HepG2 (cell line): ENCODE measurements around the gene MOB4. TPM values are rescaled to one million over a fixed set of nuclear protein-coding genes. Genes with fewer than 3 reads are reported as not detected.

Experiments
- ATAC-seq: fragments of 200-7000 bp; cut with Tn5 transposase; 3 replicates; pipeline ENCODE4 v1.9.1; 2020; ENCODE audit warnings: mild to moderate bottlenecking, moderate library complexity
- BruUV-seq: library from RNA; stranded (reverse); fragments of 400-500 nt; replicated peaks from 2 replicates; lab custom pipeline; 2021; lab: Mats Ljungman, UMichigan
- CTCF ChIA-PET: fragments of 300-600 bp; formaldehyde crosslinking; extraction: SDS; loops from one replicate; lab custom pipeline; 2021; ENCODE audit warnings: low total read pairs, inconsistent platforms, low intra/inter-chr PET ratio; lab: Yijun Ruan, JAX
- POLR2A ChIA-PET: fragments of 350-600 bp; sonication (Branson Sonifier 250); formaldehyde crosslinking; loops from one replicate; lab custom pipeline; 2020; ENCODE audit warnings: antibody characterized with exemption, inconsistent platforms; lab: Yijun Ruan, JAX
- DNase-seq: peaks from one replicate; pipeline ENCODE4 v3.0.0-alpha.2; 2015; ENCODE audit warnings: low spot score
- FAIRE-seq: peaks from 3 replicates; lab custom pipeline; 2011; peaks lifted over from hg19 to GRCh38; lab: Jason Lieb, UNC
- H2AFZ ChIP-seq: one replicate; pipeline ENCODE4 v1.6.1; 2011; ENCODE audit warnings: low read length, inconsistent platforms
- H3K27ac ChIP-seq: fragments of 300-600 bp; 3 replicates; pipeline ENCODE4 v1.8.0; 2011; ENCODE audit warnings: mixed run types, mild to moderate bottlenecking, mixed read lengths, low read length, inconsistent platforms; ENCODE audit not compliant: insufficient read depth; ENCODE audit errors: extremely low read length
- H3K27me3 ChIP-seq, 2 experiments: fragments of 200-600 bp in 1 of 2; 2 replicates in 1 of 2; 3 replicates in 1 of 2; pipeline versions ENCODE4 v1.6.0 to v1.8.0; 2011; ENCODE audit warnings: low read length in 2 of 2, mild to moderate bottlenecking in 2 of 2, moderate library complexity in 2 of 2, inconsistent platforms in 1 of 2; ENCODE audit not compliant: insufficient read depth in 2 of 2, control insufficient read depth in 1 of 2
- H3K36me3 ChIP-seq, 2 experiments: fragments of 200-600 bp in 1 of 2; replicated peaks in 1 of 2; 2 replicates in 1 of 2; 3 replicates in 1 of 2; pipeline versions ENCODE4 v1.5.1 to v1.8.0; 2011; ENCODE audit warnings: low read length in 2 of 2, inconsistent platforms in 1 of 2; ENCODE audit not compliant: insufficient read depth in 2 of 2, control insufficient read depth in 1 of 2
- H3K4me1 ChIP-seq: 2 replicates; pipeline ENCODE4 v1.5.1; 2012; ENCODE audit warnings: low read length, inconsistent platforms; ENCODE audit not compliant: insufficient read depth
- H3K4me2 ChIP-seq: 2 replicates; pipeline ENCODE4 v1.6.0; 2011; ENCODE audit warnings: low read depth, low read length, inconsistent platforms
- H3K4me3 ChIP-seq, 3 experiments: fragments of 200-600 bp in 1 of 3; sonication (generic), shearing (Covaris generic) in 1 of 3; replicated peaks in 1 of 3; 2 replicates each; pipeline ENCODE4 v1.5.1; 2011 to 2016; ENCODE audit warnings: low read length in 3 of 3, inconsistent platforms in 2 of 3, low read depth in 2 of 3, mild to moderate bottlenecking in 2 of 3, control low read depth in 1 of 3, mixed read lengths in 1 of 3; ENCODE audit not compliant: insufficient read depth in 1 of 3
- H3K79me2 ChIP-seq: one replicate; pipeline ENCODE4 v1.6.1; 2011; ENCODE audit warnings: low read length, inconsistent platforms; ENCODE audit not compliant: insufficient read depth
- H3K9ac ChIP-seq: 2 replicates; pipeline ENCODE4 v1.6.0; 2011; ENCODE audit warnings: mild to moderate bottlenecking, low read depth, low read length, inconsistent platforms; ENCODE audit not compliant: insufficient read depth
- H3K9me3 ChIP-seq: 2 replicates; pipeline ENCODE4 v1.5.1; 2012; ENCODE audit warnings: mild to moderate bottlenecking, low read length
- H4K20me1 ChIP-seq: 2 replicates; pipeline ENCODE4 v1.6.0; 2011; ENCODE audit warnings: inconsistent platforms, mild to moderate bottlenecking, low read length, moderate library complexity; ENCODE audit not compliant: insufficient read depth
- CREBL2 ChIP-seq: sonication (generic); formaldehyde crosslinking; IDR thresholded peaks from 2 replicates; pipeline ENCODE4 v1.8.1; 2023; ENCODE audit warnings: missing genetic modification reagents, mild to moderate bottlenecking, borderline replicate concordance
- PBX2 ChIP-seq: IDR thresholded peaks from 2 replicates; pipeline ENCODE4 v1.6.1; 2016; ENCODE audit warnings: control low read depth
- RORA ChIP-seq: sonication (generic); formaldehyde crosslinking; IDR thresholded peaks from 2 replicates; pipeline ENCODE4 v1.5.0; 2020; ENCODE audit warnings: mild to moderate bottlenecking, missing genetic modification reagents, moderate library complexity
- SETDB1 ChIP-seq: sonication (generic); formaldehyde crosslinking; IDR thresholded peaks from 2 replicates; pipeline ENCODE4 v1.5.1; 2020; ENCODE audit warnings: missing genetic modification reagents, mild to moderate bottlenecking, borderline replicate concordance
- SIX1 ChIP-seq: sonication (generic); formaldehyde crosslinking; IDR thresholded peaks from 2 replicates; pipeline ENCODE4 v1.4.0; 2020; ENCODE audit warnings: missing genetic modification reagents, borderline replicate concordance
- SP140L ChIP-seq: sonication (generic); formaldehyde crosslinking; IDR thresholded peaks from 2 replicates; pipeline ENCODE4 v1.4.0; 2020; ENCODE audit warnings: missing genetic modification reagents, borderline replicate concordance
- TBL1XR1 ChIP-seq: fragments of 150-350 bp; IDR thresholded peaks from 2 replicates; pipeline ENCODE4 v1.6.1; 2014; ENCODE audit warnings: borderline replicate concordance, low read length; ENCODE audit not compliant: partially characterized antibody
- TCF7 ChIP-seq: sonication (generic); IDR thresholded peaks from 2 replicates; pipeline ENCODE4 v1.6.1; 2016; ENCODE audit warnings: antibody characterized with exemption, low read depth
- TEAD2 ChIP-seq: sonication (generic); formaldehyde crosslinking; IDR thresholded peaks from 2 replicates; pipeline ENCODE4 v1.9.0; 2021; ENCODE audit warnings: missing genetic modification reagents
- ZMYM4 ChIP-seq: sonication (generic); formaldehyde crosslinking; IDR thresholded peaks from 2 replicates; pipeline ENCODE4 v1.8.1; 2023; ENCODE audit warnings: mild to moderate bottlenecking, missing genetic modification reagents
- ZNF10 ChIP-seq: sonication (generic); formaldehyde crosslinking; IDR thresholded peaks from 2 replicates; pipeline ENCODE4 v1.4.0; 2020; ENCODE audit warnings: mild to moderate bottlenecking, low read depth, missing genetic modification reagents, borderline replicate concordance
- ZNF3 ChIP-seq: IDR thresholded peaks from 2 replicates; pipeline ENCODE4 v1.7.0; 2017; ENCODE audit warnings: inconsistent platforms
- ZNF33A ChIP-seq: sonication (generic); formaldehyde crosslinking; IDR thresholded peaks from 2 replicates; pipeline ENCODE4 v1.5.1; 2020; ENCODE audit warnings: missing genetic modification reagents, mild to moderate bottlenecking, moderate library complexity, borderline replicate concordance
- ZNF670 ChIP-seq: sonication (generic); formaldehyde crosslinking; IDR thresholded peaks from 2 replicates; pipeline ENCODE4 v1.8.0; 2022; ENCODE audit warnings: mild to moderate bottlenecking, missing genetic modification reagents, borderline replicate concordance
- WGBS: methylation state at CpG from one replicate; pipeline ENCODE4 v1.1.6; 2017; ENCODE audit warnings: low lambda C conversion rate; 5-methylcytosine and 5-hydroxymethylcytosine counted together
- in situ Hi-C: cut with HindIII; loops from 2 replicates; pipeline ENCODE4 v1.10.0; 2017; ENCODE audit warnings: low pct_unique_long_range_greater_than_20kb; ENCODE audit not compliant: extremely low pct_ligation_motif_present
- intact Hi-C: fragments of 100-400 bp; cut with micrococcal nuclease; formaldehyde crosslinking; loops from one replicate; pipeline ENCODE4 v1.10.0; 2022; ENCODE audit not compliant: unreplicated experiment
- polyA plus RNA-seq, 8 experiments: library from polyadenylated mRNA; depleted of rRNA in 3 of 8; stranded (reverse) in 7 of 8; unstranded in 1 of 8; fragments of >200 nt; fragmentation: Illumina TruSeq in 4 of 8; extraction: Trizol in 4 of 8; gene quantifications; 2 replicates each; pipeline versions ENCODE4 v1.2.1 to v1.2.3, GENCODE V29; 2011 to 2016; ENCODE audit warnings: low read depth in 4 of 8, missing spikeins in 1 of 8, mixed read lengths in 1 of 8; ENCODE audit not compliant: insufficient read depth in 1 of 8
- total RNA-seq, 5 experiments: library from RNA; depleted of rRNA; stranded (reverse); fragments of >200 nt; fragmentation: Illumina TruSeq; extraction: Trizol; gene quantifications; 2 replicates each; pipeline ENCODE4 v1.2.3, GENCODE V29; 2016; ENCODE audit warnings: low read depth in 1 of 5

MOB4 gene
- total and polyA plus RNA-seq, 2 of the 13 experiments (the other 11 are each of a cell fraction or from before 2014, with no cell fraction given), result 35.7 to 38.6 TPM

GRCh38 chr2:197514754-197515153 is 1.1 kb upstream of the MOB4 start:
- Histone ChIP-seq H3K9ac (peak overlapping the region; percentile 97), H3K9me3 (no peaks in the 10 kb centered on the region), H3K4me2 (peak overlapping the region; percentile 79), H2AFZ (peak overlapping the region; percentile 60), H4K20me1 (peaks cover 24% of the 10 kb centered on the region), H3K79me2 (peaks cover 44% of the 10 kb centered on the region), H3K27ac (peak overlapping the region; percentile 77), H3K4me3 (peak overlapping the region; percentile 43 to 98 (median 89); a peak in 5 of 6 replicates), H3K27me3 (no peaks in the 10 kb centered on the region; a peak in 1 of 5 replicates), H3K4me1 (peaks cover 45% of the 10 kb centered on the region), H3K36me3 (no peaks in the 10 kb centered on the region)
- intact Hi-C loops, result loop anchor here (1.0 to 5.0 kb wide), 3 partner anchors 14 to 263 kb away; partner anchors contain the start of gene HSPE1
- CTCF ChIA-PET, result no interaction called here
- DNase-seq (no peak), ATAC-seq (no peak), FAIRE-seq (no peak)
- POLR2A ChIA-PET, result interaction anchor here (1.9 to 5.6 kb wide), 9 partner anchors 9 to 191 kb away, joined by 7 to 177 read pairs (median 25); partner anchors contain the start of genes COQ10B, HSPD1, HSPE1 and MARS2
- BruUV-seq, result no TSS peak
- in situ Hi-C loops, result loop anchor here (10.0 kb wide), 1 partner anchor 190 kb away; the partner anchor contains the start of gene MARS2
- WGBS, result 90% methylated on average over 3 of the region's 3 CpGs
- TF ChIP-seq PBX2 (CRISPR knock-in tag), result 0 out of 2 replicates have a peak, but pooled peaks have one; percentile 13
- peak; percentile 11; the same call in 1 of the 2 replicates for TF ChIP-seq SIX1 (CRISPR knock-in tag)
- TF ChIP-seq ZNF670, result 0 out of 2 replicates have a peak, but pooled peaks have one; percentile 3
- no peak for TF ChIP-seq TBL1XR1

GRCh38 chr2:197515315-197515738 is 539 bp upstream of the MOB4 start:
- in situ Hi-C loops, result loop anchor here (10.0 kb wide), 1 partner anchor 189 kb away; the partner anchor contains the start of gene MARS2
- peak overlapping the region; percentile 97 for H3K9ac ChIP-seq
- BruUV-seq, result TSS peak; percentile 94
- H3K4me2 ChIP-seq, result peak overlapping the region; percentile 79
- H3K9me3 ChIP-seq, result no peaks in the 10 kb centered on the region
- H3K4me1 ChIP-seq, result peaks cover 45% of the 10 kb centered on the region
- FAIRE-seq, result no peak
- 0% methylated on average over 13 of the region's 16 CpGs for WGBS
- no peak for ATAC-seq
- no peaks in the 10 kb centered on the region for H3K36me3 ChIP-seq
- POLR2A ChIA-PET, result interaction anchor here (0.8 to 5.6 kb wide), 16 partner anchors 9 to 191 kb away, joined by 3 to 177 read pairs (median 11); partner anchors contain the start of genes COQ10B, HSPD1, HSPE1 and MARS2
- H2AFZ ChIP-seq, result peak overlapping the region; percentile 60
- CTCF ChIA-PET, result no interaction called here
- peak; percentile 61 for DNase-seq
- peak overlapping the region; percentile 77 for H3K27ac ChIP-seq
- H4K20me1 ChIP-seq, result peaks cover 24% of the 10 kb centered on the region
- intact Hi-C loops, result loop anchor here (1.0 to 5.0 kb wide), 3 partner anchors 15 to 262 kb away; partner anchors contain the start of gene HSPE1
- no peaks in the 10 kb centered on the region; a peak in 1 of 5 replicates for H3K27me3 ChIP-seq
- peak overlapping the region; percentile 43 to 98 (median 89) for H3K4me3 ChIP-seq
- H3K79me2 ChIP-seq, result peaks cover 49% of the 10 kb centered on the region
- TF ChIP-seq CREBL2 (CRISPR knock-in tag), result no peak
- no peak for TF ChIP-seq ZMYM4 (CRISPR knock-in tag)
- TF ChIP-seq ZNF33A (CRISPR knock-in tag), result peak; percentile 57; the same call in 1 of the 2 replicates
- 0 out of 2 replicates have a peak, but pooled peaks have one; percentile 10 for TF ChIP-seq ZNF3 (CRISPR knock-in tag)
- TF ChIP-seq SETDB1 (CRISPR knock-in tag), result no peak
- peak; percentile 17; the same call in 1 of the 2 replicates for TF ChIP-seq SP140L (CRISPR knock-in tag)
- TF ChIP-seq RORA (CRISPR knock-in tag), result 0 out of 2 replicates have a peak, but pooled peaks have one; percentile 0
- TF ChIP-seq ZNF670, result peak; percentile 17; the same call in 1 of the 2 replicates
- peak; percentile 77 for TF ChIP-seq TCF7
- no peak for TF ChIP-seq ZNF10 (CRISPR knock-in tag)
- no peak for TF ChIP-seq TEAD2
